Vagina (tissue), 2 donors: ENCODE measurements around the gene MDP1. TPM values are rescaled to one million over a fixed set of nuclear protein-coding genes. Genes with fewer than 3 reads are reported as not detected.

Source experiments
- DNase-seq, 2 donors: peaks; one replicate each; pipeline ENCODE4 v3.0.0-alpha.2; 2017; ENCODE audit errors: extremely low spot score in 2 of 2
- H3K27ac ChIP-seq: fragments of 200-600 bp; sonication (generic); one replicate; pipeline ENCODE4 v1.5.1; 2019
- H3K27me3 ChIP-seq: fragments of 200-600 bp; sonication (generic); one replicate; pipeline ENCODE4 v1.5.1; 2019
- H3K36me3 ChIP-seq, 2 donors: fragments of 200-600 bp; sonication (generic); one replicate each; pipeline ENCODE4 v1.5.1; 2017 to 2019
- H3K4me1 ChIP-seq: fragments of 200-600 bp; sonication (generic); one replicate; pipeline ENCODE4 v1.5.1; 2019
- H3K4me3 ChIP-seq, 2 donors: fragments of 200-600 bp; sonication (generic); 1 replicate in 1 of 2; 2 replicates in 1 of 2; pipeline ENCODE4 v1.5.1; 2016 to 2019
- H3K9me3 ChIP-seq: fragments of 200-600 bp; sonication (generic); one replicate; pipeline ENCODE4 v1.5.1; 2019
- POLR2A ChIP-seq, 2 donors: fragments of 450-650 bp; IDR thresholded peaks; one replicate each; pipeline ENCODE4 v1.6.1; 2017; ENCODE audit warnings: antibody characterized with exemption in 2 of 2, mild to moderate bottlenecking in 2 of 2, moderate library complexity in 2 of 2
- POLR2AphosphoS5 ChIP-seq, 2 donors: sonication (generic); formaldehyde crosslinking; IDR thresholded peaks; one replicate each; pipeline ENCODE4 v1.9.0; 2017; ENCODE audit warnings: antibody characterized with exemption in 2 of 2, mild to moderate bottlenecking in 2 of 2, low read depth in 1 of 2; ENCODE audit not compliant: insufficient read depth in 1 of 2
- intact Hi-C: fragments of 100-400 bp; cut with DNase I; formaldehyde crosslinking; loops from one replicate; pipeline ENCODE4 v1.15.1; 2023
- small RNA-seq: library from RNA; depleted of rRNA; stranded (forward); fragments of <200 nt; gene quantifications from one replicate; pipeline ENCODE3, GENCODE V24; 2016
- total RNA-seq: library from RNA; depleted of rRNA; stranded (reverse); fragments of >200 nt; gene quantifications from one replicate; pipeline ENCODE4 v1.2.3, GENCODE V29; 2016
- TF ChIP-seq, protein P1 (sequence below), 3 experiments: fragments of 450-650 bp in 2 of 3; fragments of 200-600 bp in 1 of 3; sonication (generic) in 1 of 3; IDR thresholded peaks; one replicate each; pipeline ENCODE4 v1.5.1; 2017 to 2019; ENCODE audit warnings: antibody characterized with exemption in 3 of 3, mild to moderate bottlenecking in 2 of 3, moderate library complexity in 2 of 3

The MDP1 gene
- total RNA-seq, 1 donor from 2014 or later, result 32.7 TPM

DNA sequence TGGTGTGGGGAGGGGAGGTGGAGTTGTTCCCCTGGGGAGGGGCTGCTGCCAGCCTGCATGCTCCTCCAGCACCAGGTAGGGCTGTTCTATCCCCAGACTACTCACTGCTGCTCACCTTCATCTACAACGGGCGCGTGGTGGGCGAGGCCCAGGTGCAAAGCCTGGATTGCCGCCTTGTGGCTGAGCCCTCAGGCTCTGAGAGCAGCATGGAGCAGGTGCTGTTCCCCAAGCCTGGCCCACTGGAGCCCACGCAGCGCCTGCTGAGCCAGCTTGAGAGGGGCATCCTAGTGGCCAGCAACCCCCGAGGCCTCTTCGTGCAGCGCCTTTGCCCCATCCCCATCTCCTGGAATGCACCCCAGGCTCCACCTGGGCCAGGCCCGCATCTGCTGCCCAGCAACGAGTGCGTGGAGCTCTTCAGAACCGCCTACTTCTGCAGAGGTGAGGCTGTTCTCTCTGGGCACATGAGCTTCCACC, 51.3 kb downstream of the MDP1 start:
- no peaks in the 10 kb centered on the region for H3K9me3 ChIP-seq
- no peak for DNase-seq
- intact Hi-C loops, result no loop called here
- TF ChIP-seq POLR2A (IDR thresholded peaks at IDR 0.05) (no peak), POLR2AphosphoS5 (IDR thresholded peaks at IDR 0.05; ENCODE audit: insufficient read depth in 1 of 2, low read depth in 1 of 2) (no peak)
- TF ChIP-seq, protein P1, sequence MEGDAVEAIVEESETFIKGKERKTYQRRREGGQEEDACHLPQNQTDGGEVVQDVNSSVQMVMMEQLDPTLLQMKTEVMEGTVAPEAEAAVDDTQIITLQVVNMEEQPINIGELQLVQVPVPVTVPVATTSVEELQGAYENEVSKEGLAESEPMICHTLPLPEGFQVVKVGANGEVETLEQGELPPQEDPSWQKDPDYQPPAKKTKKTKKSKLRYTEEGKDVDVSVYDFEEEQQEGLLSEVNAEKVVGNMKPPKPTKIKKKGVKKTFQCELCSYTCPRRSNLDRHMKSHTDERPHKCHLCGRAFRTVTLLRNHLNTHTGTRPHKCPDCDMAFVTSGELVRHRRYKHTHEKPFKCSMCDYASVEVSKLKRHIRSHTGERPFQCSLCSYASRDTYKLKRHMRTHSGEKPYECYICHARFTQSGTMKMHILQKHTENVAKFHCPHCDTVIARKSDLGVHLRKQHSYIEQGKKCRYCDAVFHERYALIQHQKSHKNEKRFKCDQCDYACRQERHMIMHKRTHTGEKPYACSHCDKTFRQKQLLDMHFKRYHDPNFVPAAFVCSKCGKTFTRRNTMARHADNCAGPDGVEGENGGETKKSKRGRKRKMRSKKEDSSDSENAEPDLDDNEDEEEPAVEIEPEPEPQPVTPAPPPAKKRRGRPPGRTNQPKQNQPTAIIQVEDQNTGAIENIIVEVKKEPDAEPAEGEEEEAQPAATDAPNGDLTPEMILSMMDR (IDR thresholded peaks at IDR 0.05), result no peak
- H3K27me3 ChIP-seq, result no peaks in the 10 kb centered on the region
- no peak overlapping the region for H3K27ac ChIP-seq
- peaks cover 38% of the 10 kb centered on the region for H3K4me1 ChIP-seq
- no peak overlapping the region for H3K4me3 ChIP-seq
- peaks cover 0 to 51% of the 10 kb centered on the region in 2 donors for H3K36me3 ChIP-seq

Small RNAs within 50 kb of the gene (small RNA-seq; reads per million reads assigned to genes)
- not detected for gene AL136295.4
- not detected for gene CHMP4A
- gene IPO4, result not detected
- gene IRF9, result not detected
- gene MDP1, result not detected

Other genes with a start within 250 kb of the MDP1 start
- 16.7 TPM for gene DHRS4L2, start 227.1 kb downstream of the MDP1 start, total RNA-seq
- 1.2 TPM for gene CARMIL3, start 164.1 kb downstream of the MDP1 start, total RNA-seq
- not detected for gene CPNE6, start 144.5 kb downstream of the MDP1 start, total RNA-seq
- gene PCK2, start 121.8 kb downstream of the MDP1 start, total RNA-seq, result 18.7 TPM
- 75.6 TPM for gene DCAF11, start 101.3 kb downstream of the MDP1 start, total RNA-seq
- 1.2 TPM for gene NRL, start 101.1 kb downstream of the MDP1 start, total RNA-seq
- gene FITM1, start 85.4 kb downstream of the MDP1 start, total RNA-seq, result not detected
- gene PSME1, start 79.9 kb downstream of the MDP1 start, total RNA-seq, result 118 TPM
- 23.8 TPM for gene EMC9, start 74.5 kb downstream of the MDP1 start, total RNA-seq
- 131 TPM for gene PSME2, start 69.5 kb downstream of the MDP1 start, total RNA-seq
- gene RNF31, start 68.6 kb downstream of the MDP1 start, total RNA-seq, result 87.9 TPM
- gene IRF9, start 54.8 kb downstream of the MDP1 start, total RNA-seq, result 55.0 TPM
- 5.9 TPM for gene REC8, start 44.0 kb downstream of the MDP1 start, total RNA-seq
- 28.5 TPM for gene IPO4, start 27.2 kb downstream of the MDP1 start, total RNA-seq
- gene TM9SF1, start 20.6 kb downstream of the MDP1 start, total RNA-seq, result 37.3 TPM
- gene TSSK4, start 10.4 kb downstream of the MDP1 start, total RNA-seq, result 0.74 TPM
- 37.6 TPM for gene CHMP4A, start 2.6 kb downstream of the MDP1 start, total RNA-seq
- gene NEDD8, start 16.3 kb upstream of the MDP1 start, total RNA-seq, result 140 TPM
- 35.6 TPM for gene GMPR2, start 16.9 kb upstream of the MDP1 start, total RNA-seq
- gene TINF2, start 26.6 kb upstream of the MDP1 start, total RNA-seq, result 64.1 TPM
- 269 TPM for gene TGM1, start 47.1 kb upstream of the MDP1 start, total RNA-seq
- 43.5 TPM for gene RABGGTA, start 55.5 kb upstream of the MDP1 start, total RNA-seq
- gene DHRS1, start 83.7 kb upstream of the MDP1 start, total RNA-seq, result 84.2 TPM
- 13.8 TPM for gene NOP9, start 83.8 kb upstream of the MDP1 start, total RNA-seq
- 16.0 TPM for gene CIDEB, start 91.9 kb upstream of the MDP1 start, total RNA-seq
- 66.5 TPM for gene LTB4R2, start 94.1 kb upstream of the MDP1 start, total RNA-seq
- 35.1 TPM for gene LTB4R, start 95.4 kb upstream of the MDP1 start, total RNA-seq
- 32.7 TPM for gene ADCY4, start 119.0 kb upstream of the MDP1 start, total RNA-seq
- gene RIPK3, start 123.9 kb upstream of the MDP1 start, total RNA-seq, result 10.1 TPM
- 47.9 TPM for gene NFATC4, start 152.1 kb upstream of the MDP1 start, total RNA-seq
- gene NYNRIN, start 182.9 kb upstream of the MDP1 start, total RNA-seq, result 14.7 TPM
- gene CBLN3, start 213.6 kb upstream of the MDP1 start, total RNA-seq, result 1.7 TPM
- gene KHNYN, start 213.9 kb upstream of the MDP1 start, total RNA-seq, result 41.7 TPM
- gene SDR39U1, start 226.7 kb upstream of the MDP1 start, total RNA-seq, result 43.2 TPM